ENCODE data around the gene GLRX5.

DNA sequence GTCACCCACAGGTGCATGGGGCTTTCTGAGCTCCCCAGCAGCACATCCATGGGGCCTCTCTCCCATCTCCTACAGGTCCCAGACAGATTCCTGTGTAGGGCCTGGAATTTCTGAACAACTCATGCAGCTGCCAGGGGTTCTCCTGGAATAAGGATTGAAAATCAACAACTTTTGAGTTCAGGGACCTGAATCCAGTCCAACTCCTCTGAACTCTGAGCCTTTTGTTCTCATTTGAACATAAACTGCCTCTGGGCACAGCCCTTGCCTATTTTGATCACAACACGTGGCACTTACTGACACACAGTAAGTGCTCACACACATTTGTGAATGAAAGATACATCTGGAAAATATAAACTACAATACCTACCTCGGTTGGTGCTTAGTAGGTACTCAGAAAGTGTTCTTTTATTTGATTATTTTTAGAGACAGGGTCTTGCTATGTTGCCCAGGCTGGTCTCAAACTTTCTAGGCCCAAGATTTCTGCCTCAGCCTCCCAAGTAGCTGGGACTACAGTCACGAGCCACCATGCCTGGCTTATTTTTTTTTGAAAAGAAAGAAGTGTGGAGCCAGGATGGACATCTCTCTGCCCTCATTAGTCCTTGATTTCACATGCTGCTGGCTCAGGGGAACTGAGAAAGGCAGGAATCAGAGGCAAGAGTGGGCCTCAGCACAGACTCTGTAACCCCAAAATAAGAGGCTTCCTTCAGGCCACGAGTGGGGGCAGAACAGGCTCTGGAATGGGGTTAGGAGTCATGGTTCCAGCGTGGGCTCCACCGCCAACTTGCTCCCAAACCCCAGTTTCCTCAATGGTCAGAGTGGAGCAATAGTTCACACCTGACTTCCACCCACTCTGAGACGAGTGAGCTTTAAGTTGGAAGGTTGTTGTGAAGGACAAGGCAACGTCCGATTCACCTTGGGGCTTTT, 45.4 kb upstream of the GLRX5 start:
- TF ChIP-seq, protein P1, sequence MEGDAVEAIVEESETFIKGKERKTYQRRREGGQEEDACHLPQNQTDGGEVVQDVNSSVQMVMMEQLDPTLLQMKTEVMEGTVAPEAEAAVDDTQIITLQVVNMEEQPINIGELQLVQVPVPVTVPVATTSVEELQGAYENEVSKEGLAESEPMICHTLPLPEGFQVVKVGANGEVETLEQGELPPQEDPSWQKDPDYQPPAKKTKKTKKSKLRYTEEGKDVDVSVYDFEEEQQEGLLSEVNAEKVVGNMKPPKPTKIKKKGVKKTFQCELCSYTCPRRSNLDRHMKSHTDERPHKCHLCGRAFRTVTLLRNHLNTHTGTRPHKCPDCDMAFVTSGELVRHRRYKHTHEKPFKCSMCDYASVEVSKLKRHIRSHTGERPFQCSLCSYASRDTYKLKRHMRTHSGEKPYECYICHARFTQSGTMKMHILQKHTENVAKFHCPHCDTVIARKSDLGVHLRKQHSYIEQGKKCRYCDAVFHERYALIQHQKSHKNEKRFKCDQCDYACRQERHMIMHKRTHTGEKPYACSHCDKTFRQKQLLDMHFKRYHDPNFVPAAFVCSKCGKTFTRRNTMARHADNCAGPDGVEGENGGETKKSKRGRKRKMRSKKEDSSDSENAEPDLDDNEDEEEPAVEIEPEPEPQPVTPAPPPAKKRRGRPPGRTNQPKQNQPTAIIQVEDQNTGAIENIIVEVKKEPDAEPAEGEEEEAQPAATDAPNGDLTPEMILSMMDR (conservative IDR thresholded peaks at IDR 0.05; ENCODE audit: low read depth in 2 of 2): no peak
- TF ChIP-seq JUNB (IDR thresholded peaks at IDR 0.05; ENCODE audit: unreplicated experiment) (no peak), POLR2AphosphoS5 (IDR thresholded peaks at IDR 0.05; ENCODE audit: low read depth) (no peak)
